K562 (cell line): ENCODE measurements around the gene BTF3L4. TPM values are rescaled to one million over a fixed set of nuclear protein-coding genes. Genes with fewer than 3 reads are reported as not detected.

ENCODE experiments used
- BMI1 ChIP-seq: fragments of 150-350 bp; IDR thresholded peaks from 2 replicates; pipeline ENCODE4 v1.6.1; 2014; ENCODE audit warnings: low read length
- ELK1 ChIP-seq: sonication (generic); formaldehyde crosslinking; IDR thresholded peaks from 2 replicates; pipeline ENCODE4 v1.8.1; 2022; ENCODE audit warnings: missing genetic modification reagents
- HDGF ChIP-seq: fragments of 450-650 bp; IDR thresholded peaks from 2 replicates; pipeline ENCODE4 v1.6.1; 2016
- HNRNPH1 ChIP-seq: fragments of 200-400 bp; formaldehyde crosslinking; optimal IDR thresholded peaks from 2 replicates; pipeline ENCODE3; 2017; ENCODE audit warnings: low read depth, mild to moderate bottlenecking, low read length, moderate library complexity
- HNRNPLL ChIP-seq: fragments of 200-400 bp; formaldehyde crosslinking; IDR thresholded peaks from 2 replicates; pipeline ENCODE4 v1.6.1; 2017; ENCODE audit warnings: low read length, low read depth, mild to moderate bottlenecking; ENCODE audit not compliant: poor library complexity, severe bottlenecking
- MEIS2 ChIP-seq: fragments of 450-650 bp; IDR thresholded peaks from 2 replicates; pipeline ENCODE4 v1.6.1; 2014; ENCODE audit warnings: mild to moderate bottlenecking; ENCODE audit not compliant: partially characterized antibody
- MLLT1 ChIP-seq, 2 experiments: fragments of 450-650 bp; IDR thresholded peaks; 2 replicates each; pipeline ENCODE4 v1.6.1; 2016
- POLR2G ChIP-seq: fragments of 200-400 bp; formaldehyde crosslinking; IDR thresholded peaks from 2 replicates; pipeline ENCODE4 v1.6.1; 2017; ENCODE audit warnings: low read depth, mild to moderate bottlenecking, antibody characterized with exemption, low read length, moderate library complexity
- RAD21 ChIP-seq, 2 experiments: fragments of 250-450 bp in 1 of 2; fragments of 450-650 bp in 1 of 2; sonication (Bioruptor Pico) in 1 of 2; formaldehyde crosslinking in 1 of 2; IDR thresholded peaks in 1 of 2; conservative IDR thresholded peaks in 1 of 2; 2 replicates each; pipeline versions ENCODE4 v1.4.0 to v1.8.0; 2020 to 2022; ENCODE audit warnings: mild to moderate bottlenecking in 2 of 2, moderate library complexity in 1 of 2
- RB1 ChIP-seq: fragments of 450-650 bp; IDR thresholded peaks from 2 replicates; pipeline ENCODE4 v1.6.1; 2017; ENCODE audit warnings: low read depth, mild to moderate bottlenecking
- SIX5 ChIP-seq, 2 experiments: IDR thresholded peaks; 2 replicates each; pipeline ENCODE4 v1.6.1; 2011; ENCODE audit warnings: low read length in 2 of 2, borderline replicate concordance in 1 of 2, low read depth in 1 of 2, mild to moderate bottlenecking in 1 of 2, moderate library complexity in 1 of 2; ENCODE audit not compliant: insufficient read depth in 1 of 2
- SREBF2 ChIP-seq: sonication (generic); formaldehyde crosslinking; IDR thresholded peaks from 2 replicates; pipeline ENCODE4 v1.4.0; 2020; ENCODE audit warnings: mild to moderate bottlenecking, missing genetic modification reagents
- SRSF1 ChIP-seq: fragments of 200-400 bp; formaldehyde crosslinking; IDR thresholded peaks from 2 replicates; pipeline ENCODE4 v1.6.1; 2017; ENCODE audit warnings: mild to moderate bottlenecking, low read depth, low read length, moderate library complexity
- U2AF2 ChIP-seq: fragments of 200-400 bp; formaldehyde crosslinking; optimal IDR thresholded peaks from 2 replicates; pipeline ENCODE3; 2017; ENCODE audit warnings: low read depth, mild to moderate bottlenecking, low read length
- ZNF347 ChIP-seq: fragments of 450-650 bp; formaldehyde crosslinking; IDR thresholded peaks from 2 replicates; pipeline ENCODE4 v1.4.0; 2020; ENCODE audit warnings: low read depth, mild to moderate bottlenecking, moderate library complexity
- ZNF695 ChIP-seq: fragments of 450-650 bp; formaldehyde crosslinking; IDR thresholded peaks from 2 replicates; pipeline ENCODE4 v1.4.0; 2020; ENCODE audit warnings: mild to moderate bottlenecking, moderate library complexity
- ZNF778 ChIP-seq: fragments of 450-650 bp; formaldehyde crosslinking; IDR thresholded peaks from 2 replicates; pipeline ENCODE4 v1.4.0; 2020; ENCODE audit warnings: mild to moderate bottlenecking, moderate library complexity
- polyA plus RNA-seq, 8 experiments: library from polyadenylated mRNA; depleted of rRNA in 4 of 8; stranded (reverse) in 5 of 8; unstranded in 3 of 8; fragments of >200 nt; fragmentation: Nextera tagmentation in 2 of 8; fragmentation: Illumina TruSeq in 1 of 8; extraction: Ambion mirVana in 2 of 8; extraction: Trizol in 1 of 8; gene quantifications; 2 replicates each; pipeline versions ENCODE4 v1.2.1 to v1.2.3, GENCODE V29; 2011 to 2014; ENCODE audit warnings: inconsistent platforms in 1 of 8, missing spikeins in 1 of 8
- total RNA-seq, 7 experiments: library from RNA; depleted of rRNA in 6 of 7; stranded (reverse); fragments of >200 nt in 6 of 7; fragmentation: Illumina TruSeq in 2 of 7; extraction: Trizol in 2 of 7; gene quantifications; 2 replicates each; pipeline versions ENCODE4 v1.2.1 to v1.2.3, GENCODE V29; 2011 to 2021; ENCODE audit warnings: low replicate concordance in 1 of 7
- TF ChIP-seq, protein P1 (sequence below): sonication (generic); formaldehyde crosslinking; IDR thresholded peaks from 2 replicates; pipeline ENCODE4 v1.8.0; 2022; ENCODE audit warnings: mild to moderate bottlenecking, missing genetic modification reagents
- TF ChIP-seq, protein P2 (sequence below): sonication (generic); formaldehyde crosslinking; IDR thresholded peaks from 2 replicates; pipeline ENCODE4 v1.4.0; 2020; ENCODE audit warnings: mild to moderate bottlenecking, missing genetic modification reagents

BTF3L4 gene
- total and polyA plus RNA-seq, 9 of the 15 experiments (the other 6 are each of a cell fraction or from before 2014, with no cell fraction given) = 40.1 to 106 (median 88.8) TPM

DNA sequence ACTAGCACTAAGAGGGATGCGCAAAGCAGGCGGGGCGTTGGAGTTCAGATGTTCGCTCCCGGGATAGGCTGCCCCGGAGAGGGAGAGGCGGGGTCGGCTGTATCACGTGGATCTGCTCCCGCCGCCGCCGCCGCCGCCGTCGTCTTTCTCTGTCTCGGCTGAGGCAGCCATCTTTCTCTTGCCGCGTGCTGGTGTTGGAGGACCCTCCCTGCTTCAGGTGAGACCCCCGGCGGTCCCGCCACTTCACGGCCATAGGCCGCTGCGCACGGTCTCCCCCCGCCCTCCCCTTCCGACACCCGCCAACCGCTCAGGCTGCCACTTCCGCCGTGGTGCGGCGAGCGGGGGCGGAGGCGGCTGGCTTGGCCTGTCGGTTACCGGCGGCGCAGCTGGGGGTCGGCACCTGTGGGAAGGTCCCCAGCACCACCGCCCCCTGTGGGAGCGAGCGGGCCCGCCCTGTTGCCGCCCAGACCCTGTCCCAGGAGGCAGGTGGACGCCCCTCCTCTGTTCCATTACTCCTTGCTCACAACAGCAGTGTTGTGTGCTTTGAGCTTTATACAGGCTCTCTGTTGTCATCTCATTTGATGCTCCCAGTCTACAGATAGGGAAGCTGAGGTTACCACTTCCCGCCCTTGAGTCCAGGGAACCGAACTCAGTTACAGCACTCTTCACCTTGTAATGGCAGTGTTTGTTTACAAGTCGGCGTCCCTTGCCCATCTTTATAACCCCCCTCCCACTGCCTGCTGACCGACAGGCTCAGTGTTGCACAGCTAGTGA is at the start of gene BTF3L4 (continued):
- TF ChIP-seq SIX5 (IDR thresholded peaks at IDR 0.05; ENCODE audit: borderline replicate concordance in 1 of 2, insufficient read depth in 1 of 2, low read depth in 1 of 2, low read length in 2 of 2) (no peak), RAD21 (CRISPR knock-in tag; conservative IDR thresholded peaks at IDR 0.05 in 1 of 2, IDR thresholded peaks at IDR 0.05 in 1 of 2) (no peak), U2AF2 (no peak), SREBF2 (CRISPR knock-in tag) (no peak), SRSF1 (no peak), BMI1 (no peak), ZNF778 (CRISPR knock-in tag) (no peak), MLLT1 (IDR thresholded peaks at IDR 0.05) (peak in 1 of 2 experiments; percentile 54; a peak in 1 of 4 replicates), HNRNPH1 (no peak), HNRNPLL (peak; percentile 88), RB1 (peak; percentile 66), ZNF695 (CRISPR knock-in tag) (no peak), HDGF (no peak), ZNF347 (CRISPR knock-in tag) (no peak), ELK1 (CRISPR knock-in tag) (no peak), MEIS2 (no peak), POLR2G (peak; percentile 95)
- TF ChIP-seq, protein P1, sequence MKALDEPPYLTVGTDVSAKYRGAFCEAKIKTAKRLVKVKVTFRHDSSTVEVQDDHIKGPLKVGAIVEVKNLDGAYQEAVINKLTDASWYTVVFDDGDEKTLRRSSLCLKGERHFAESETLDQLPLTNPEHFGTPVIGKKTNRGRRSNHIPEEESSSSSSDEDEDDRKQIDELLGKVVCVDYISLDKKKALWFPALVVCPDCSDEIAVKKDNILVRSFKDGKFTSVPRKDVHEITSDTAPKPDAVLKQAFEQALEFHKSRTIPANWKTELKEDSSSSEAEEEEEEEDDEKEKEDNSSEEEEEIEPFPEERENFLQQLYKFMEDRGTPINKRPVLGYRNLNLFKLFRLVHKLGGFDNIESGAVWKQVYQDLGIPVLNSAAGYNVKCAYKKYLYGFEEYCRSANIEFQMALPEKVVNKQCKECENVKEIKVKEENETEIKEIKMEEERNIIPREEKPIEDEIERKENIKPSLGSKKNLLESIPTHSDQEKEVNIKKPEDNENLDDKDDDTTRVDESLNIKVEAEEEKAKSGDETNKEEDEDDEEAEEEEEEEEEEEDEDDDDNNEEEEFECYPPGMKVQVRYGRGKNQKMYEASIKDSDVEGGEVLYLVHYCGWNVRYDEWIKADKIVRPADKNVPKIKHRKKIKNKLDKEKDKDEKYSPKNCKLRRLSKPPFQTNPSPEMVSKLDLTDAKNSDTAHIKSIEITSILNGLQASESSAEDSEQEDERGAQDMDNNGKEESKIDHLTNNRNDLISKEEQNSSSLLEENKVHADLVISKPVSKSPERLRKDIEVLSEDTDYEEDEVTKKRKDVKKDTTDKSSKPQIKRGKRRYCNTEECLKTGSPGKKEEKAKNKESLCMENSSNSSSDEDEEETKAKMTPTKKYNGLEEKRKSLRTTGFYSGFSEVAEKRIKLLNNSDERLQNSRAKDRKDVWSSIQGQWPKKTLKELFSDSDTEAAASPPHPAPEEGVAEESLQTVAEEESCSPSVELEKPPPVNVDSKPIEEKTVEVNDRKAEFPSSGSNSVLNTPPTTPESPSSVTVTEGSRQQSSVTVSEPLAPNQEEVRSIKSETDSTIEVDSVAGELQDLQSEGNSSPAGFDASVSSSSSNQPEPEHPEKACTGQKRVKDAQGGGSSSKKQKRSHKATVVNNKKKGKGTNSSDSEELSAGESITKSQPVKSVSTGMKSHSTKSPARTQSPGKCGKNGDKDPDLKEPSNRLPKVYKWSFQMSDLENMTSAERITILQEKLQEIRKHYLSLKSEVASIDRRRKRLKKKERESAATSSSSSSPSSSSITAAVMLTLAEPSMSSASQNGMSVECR (CRISPR knock-in tag) = peak; percentile 96
- TF ChIP-seq, protein P2, sequence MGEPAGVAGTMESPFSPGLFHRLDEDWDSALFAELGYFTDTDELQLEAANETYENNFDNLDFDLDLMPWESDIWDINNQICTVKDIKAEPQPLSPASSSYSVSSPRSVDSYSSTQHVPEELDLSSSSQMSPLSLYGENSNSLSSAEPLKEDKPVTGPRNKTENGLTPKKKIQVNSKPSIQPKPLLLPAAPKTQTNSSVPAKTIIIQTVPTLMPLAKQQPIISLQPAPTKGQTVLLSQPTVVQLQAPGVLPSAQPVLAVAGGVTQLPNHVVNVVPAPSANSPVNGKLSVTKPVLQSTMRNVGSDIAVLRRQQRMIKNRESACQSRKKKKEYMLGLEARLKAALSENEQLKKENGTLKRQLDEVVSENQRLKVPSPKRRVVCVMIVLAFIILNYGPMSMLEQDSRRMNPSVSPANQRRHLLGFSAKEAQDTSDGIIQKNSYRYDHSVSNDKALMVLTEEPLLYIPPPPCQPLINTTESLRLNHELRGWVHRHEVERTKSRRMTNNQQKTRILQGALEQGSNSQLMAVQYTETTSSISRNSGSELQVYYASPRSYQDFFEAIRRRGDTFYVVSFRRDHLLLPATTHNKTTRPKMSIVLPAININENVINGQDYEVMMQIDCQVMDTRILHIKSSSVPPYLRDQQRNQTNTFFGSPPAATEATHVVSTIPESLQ (CRISPR knock-in tag) = no peak; the same call in 1 of the 2 replicates
